NCI-H1417 treated with DMSO at 0.1 percent for 48 hours (cell line): ENCODE results near the gene GLA.
A peak's percentile ranks its signal among the peaks of the same experiment; 100 is the strongest.

Source experiments
- DNase-seq: peaks from one replicate; lab custom pipeline; 2025; lab: John Stamatoyannopoulos, UW

GLA gene

DNA sequence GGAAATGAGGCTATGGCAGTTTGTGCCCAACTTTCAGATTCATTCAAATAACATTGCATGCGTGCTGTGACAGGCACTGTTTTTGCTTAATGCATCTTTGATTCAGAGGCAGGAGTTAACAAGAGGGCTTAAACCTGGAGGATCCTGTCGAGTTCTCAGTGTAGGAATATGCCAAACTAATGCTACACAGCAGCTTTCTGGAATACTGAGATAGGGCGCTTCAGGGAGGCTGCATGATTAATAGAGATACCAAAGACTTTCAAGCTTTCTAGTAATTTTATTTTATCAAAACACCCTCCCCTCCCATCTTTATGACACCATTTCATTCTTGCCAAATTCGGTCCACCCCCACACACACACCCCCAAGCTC, 58.5 kb downstream of the GLA start:
- DNase-seq = no peak

DNA sequence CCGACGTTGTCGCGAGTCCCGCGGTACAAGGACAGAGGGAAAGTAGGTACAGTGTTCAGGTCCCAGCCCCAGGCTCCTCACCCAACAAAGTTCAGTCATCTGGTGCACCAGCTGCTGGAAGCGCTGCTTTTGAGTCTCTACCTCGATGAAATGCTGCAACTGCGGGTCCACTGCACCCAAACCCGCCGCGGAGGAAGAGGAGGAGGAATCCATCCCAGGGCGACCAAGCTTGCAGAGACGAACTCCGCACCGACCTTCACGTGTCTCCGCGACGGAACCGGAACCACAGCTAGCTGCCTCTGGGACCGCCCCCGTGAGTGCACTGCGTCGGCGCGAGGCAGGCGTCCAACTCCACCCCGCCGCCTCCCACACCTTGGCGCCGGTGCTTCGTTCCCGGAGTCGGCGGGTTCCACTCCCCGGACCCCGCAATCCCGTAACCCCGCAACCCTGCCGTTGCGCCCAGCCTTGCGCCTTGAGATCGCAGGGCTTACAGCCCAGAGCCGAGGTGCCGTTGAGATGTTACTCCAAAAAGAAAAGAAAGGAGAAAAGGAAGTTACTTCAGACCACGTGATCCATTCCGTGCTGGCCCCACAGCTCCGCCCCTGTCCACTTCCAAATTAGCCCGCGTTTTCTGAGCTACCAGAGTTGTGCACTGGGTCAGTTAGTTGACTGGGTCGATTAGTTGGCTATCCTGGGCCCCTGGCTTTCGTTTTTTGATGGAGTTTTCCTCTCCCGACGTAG, 59.1 kb downstream of the GLA start, which contains the start of gene TIMM8A:
TSS of gene TIMM8A (minus strand) at position 291 of the 741 bp plus-strand sequence. CDS start at position 213, 78 bp downstream.
- DNase-seq = peak; percentile 49

DNA sequence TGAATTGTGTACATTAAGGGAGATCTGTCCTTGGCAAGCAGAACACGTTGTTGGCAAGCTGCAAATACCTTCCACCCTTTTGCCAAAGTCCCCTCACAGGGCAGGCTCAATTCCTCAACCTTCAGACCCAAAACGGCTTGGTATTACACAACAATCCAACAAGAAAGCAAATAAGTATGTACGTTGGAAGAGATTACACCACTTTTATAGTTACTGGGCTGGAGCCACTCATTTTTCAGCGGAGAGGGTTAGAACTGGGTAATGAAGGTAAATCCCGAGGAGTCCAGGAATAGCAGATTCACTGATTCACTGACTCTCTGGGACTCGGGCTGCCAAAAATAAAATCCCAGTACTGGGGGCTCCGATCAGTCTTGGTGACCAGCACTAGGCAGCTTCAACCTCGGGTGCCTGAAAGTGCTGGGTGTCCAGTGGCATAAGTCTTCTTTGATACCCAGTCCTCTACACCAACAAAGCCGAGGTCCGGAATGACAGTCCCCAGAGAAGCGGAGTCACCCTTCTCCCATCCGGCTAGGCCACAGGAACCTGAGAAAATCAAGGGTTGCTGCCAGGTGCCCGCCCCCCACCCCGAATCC, 59.8 kb downstream of the GLA start:
- DNase-seq = no peak
